HG02970 (cell line): ENCODE measurements around the gene AGFG1.

ENCODE experiments used
- ATAC-seq: cut with Tn5 transposase; IDR thresholded peaks from one replicate; pipeline ENCODE4 v1.9.1; 2021; ENCODE audit warnings: mild to moderate bottlenecking, moderate library complexity, moderate number of reproducible peaks; ENCODE audit not compliant: unreplicated experiment, low FRiP score

Gene AGFG1, protein sequence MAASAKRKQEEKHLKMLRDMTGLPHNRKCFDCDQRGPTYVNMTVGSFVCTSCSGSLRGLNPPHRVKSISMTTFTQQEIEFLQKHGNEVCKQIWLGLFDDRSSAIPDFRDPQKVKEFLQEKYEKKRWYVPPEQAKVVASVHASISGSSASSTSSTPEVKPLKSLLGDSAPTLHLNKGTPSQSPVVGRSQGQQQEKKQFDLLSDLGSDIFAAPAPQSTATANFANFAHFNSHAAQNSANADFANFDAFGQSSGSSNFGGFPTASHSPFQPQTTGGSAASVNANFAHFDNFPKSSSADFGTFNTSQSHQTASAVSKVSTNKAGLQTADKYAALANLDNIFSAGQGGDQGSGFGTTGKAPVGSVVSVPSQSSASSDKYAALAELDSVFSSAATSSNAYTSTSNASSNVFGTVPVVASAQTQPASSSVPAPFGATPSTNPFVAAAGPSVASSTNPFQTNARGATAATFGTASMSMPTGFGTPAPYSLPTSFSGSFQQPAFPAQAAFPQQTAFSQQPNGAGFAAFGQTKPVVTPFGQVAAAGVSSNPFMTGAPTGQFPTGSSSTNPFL

DNA sequence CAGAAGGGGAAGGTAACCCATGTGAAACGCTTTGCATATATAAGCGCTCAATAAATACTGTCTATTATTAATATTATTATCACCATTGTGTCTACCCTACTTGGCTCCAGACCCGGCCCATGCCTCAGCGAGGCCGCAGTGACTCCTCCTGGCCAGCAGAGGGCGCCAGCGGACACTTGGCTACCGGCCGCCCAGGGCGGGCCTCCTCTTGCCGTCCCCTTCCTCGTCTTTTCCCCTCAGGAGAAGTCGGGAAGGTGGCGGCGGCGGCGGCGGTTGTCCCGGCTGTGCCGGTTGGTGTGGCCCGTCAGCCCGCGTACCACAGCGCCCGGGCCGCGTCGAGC lies at the start of gene AGFG1:
TSS of gene AGFG1 (plus strand) at position 233 of the 341 bp plus-strand sequence. CDS start 266 bp downstream, outside the sequence.
- ATAC-seq = peak; percentile 85

DNA sequence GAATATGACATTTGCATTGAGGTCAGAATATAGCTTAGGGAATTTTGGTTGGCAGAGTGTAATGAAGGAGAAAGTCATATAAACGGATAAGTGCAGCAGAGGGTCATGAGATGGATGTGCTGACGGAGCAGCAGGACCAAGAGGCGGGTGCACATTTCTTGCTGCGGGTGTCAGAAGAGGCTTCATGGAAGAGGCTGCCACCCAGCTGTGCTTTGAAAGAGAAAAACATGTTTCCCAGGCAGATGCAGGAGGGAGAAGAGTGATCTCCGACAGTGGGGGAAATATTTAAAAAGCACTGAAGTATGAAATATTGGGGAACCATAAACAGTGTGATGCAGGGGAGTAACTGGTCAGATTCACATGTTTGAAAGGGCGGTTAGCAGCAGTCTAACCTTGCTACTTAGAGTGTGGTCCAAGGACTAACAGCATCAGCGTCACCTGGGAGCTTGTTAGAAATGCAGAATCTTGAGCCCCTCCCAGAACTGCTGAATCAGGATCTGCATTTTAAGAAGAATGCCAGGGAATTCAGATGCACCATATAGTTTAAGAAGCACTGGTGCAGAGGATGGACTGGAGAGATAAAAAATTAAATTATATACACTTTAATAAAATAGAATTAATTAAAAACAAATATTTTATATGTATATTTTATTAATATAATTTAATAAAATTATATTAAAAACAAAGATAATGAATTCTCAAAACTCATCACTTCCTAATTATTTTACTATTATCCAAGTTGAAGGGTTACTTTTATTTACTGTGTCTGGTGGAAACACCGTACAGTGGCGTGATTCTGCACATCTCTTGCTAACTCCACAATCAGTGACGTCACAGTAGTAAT lies 48.1 kb upstream of the AGFG1 start:
- ATAC-seq = no peak

DNA sequence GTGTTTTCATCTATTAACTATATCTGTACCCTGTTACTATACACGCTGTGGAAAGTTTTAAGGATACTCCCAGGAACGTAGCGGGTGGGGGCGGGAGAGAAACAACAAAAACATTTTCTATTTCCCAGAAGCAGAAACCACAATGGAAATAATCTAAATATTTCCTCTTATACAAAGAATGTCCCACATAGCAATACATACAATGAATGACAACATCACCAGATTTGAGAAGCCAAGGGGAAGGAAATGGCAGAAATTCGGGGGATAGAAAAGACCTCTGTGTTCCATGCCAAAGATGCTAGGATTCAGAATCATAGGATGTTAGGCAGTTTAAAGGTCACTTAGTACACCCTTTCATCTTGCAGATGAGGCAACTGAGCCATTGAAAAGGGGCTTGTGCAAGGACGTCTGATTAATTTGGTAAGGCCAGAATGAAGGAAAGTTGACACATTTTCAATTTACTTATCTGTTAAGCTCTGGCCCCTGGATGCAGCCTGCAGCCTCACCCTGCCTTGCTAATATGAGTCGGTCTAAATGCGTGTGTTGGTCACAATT lies 43.1 kb upstream of the AGFG1 start:
- ATAC-seq = no peak

DNA sequence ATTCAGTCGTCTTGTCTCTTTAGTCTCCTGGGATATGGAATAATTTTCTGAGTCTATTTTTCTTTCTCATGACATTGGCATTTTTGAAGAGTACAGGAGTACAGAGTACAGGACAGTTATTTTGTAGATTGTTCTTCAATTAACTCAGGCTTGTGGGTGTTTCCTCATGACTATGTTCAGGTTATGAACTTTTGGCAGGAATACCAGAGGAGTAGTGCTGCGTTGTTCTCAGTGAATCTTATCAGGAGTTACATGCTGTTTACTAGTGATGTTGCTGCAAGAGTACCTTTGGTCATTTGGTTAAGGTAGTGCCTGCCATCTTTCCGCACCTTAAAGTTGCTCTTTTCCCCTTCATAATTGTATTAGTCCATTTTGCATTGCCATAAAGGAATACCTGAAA lies 41.3 kb upstream of the AGFG1 start:
- no peak for ATAC-seq

DNA sequence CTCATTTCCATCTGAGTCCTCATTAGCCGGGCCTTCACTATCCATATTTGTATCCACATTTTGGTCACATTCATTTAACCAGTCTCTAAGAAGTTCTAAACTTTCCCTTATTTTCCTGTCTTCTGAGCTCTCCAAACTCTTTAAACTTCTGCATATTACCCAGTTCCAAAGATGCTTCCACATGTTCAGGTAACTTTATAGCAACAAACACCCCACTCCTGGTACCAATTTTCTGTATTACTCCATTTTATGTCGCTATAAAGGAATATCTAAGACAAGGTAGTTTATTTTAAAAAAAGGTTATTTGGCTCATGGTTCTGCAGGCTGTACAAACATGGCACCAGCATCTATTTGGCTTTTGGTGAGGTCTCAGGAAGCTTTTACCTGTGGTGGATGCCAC lies 38.8 kb upstream of the AGFG1 start:
- ATAC-seq = no peak

DNA sequence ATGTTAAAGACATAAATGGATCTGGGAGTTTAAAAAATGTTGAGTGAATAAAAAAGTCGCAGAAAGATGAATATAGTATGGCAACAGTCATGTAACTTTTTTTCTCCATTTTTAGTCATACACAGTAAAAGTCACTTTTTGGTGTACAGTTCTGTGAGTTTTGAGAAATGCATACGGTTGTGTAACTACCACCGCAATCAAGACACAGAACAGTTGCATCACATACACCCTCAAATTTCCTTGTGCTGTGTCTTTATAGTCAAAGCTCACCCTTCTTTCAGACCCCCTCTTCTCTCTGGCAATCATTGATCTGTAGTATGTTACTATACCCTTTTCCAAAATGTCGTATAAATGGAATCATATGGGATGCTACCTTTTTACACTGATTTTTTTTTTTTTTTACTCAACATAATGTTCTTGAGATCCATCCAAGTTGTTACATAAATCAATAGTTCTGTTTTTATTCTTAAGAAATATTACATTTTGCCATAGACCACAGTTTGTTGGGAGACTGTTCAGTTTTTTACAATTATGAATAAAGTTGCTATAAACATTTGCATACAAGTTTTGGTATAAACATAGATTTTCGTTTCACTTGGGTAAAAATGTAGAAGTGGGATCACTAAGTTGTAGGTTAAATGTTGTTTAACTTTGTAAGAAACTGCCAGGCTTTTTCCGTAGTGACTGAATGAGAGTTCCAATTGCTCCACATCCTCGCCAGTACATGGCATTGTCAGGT lies 35.4 kb upstream of the AGFG1 start:
- ATAC-seq = no peak

DNA sequence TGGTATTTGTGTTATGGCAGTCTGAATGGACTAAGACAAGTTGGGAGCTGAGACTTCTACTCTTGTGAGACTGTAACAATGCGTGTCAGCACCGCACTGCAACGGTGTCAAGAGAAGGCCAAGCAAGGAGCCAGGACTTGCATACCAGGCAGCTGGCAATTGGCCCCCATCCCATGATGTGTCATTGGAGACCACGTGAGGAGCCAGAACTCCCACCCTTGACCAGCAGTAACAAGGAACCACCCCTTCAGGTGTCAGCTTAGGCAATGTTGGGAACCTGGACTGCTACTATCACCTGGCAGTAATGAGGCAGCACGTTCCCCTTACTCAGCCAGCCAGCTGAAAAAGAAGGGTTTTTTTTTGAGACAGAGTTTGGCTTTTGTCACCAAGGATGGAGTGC lies 32.7 kb upstream of the AGFG1 start:
- ATAC-seq = no peak

DNA sequence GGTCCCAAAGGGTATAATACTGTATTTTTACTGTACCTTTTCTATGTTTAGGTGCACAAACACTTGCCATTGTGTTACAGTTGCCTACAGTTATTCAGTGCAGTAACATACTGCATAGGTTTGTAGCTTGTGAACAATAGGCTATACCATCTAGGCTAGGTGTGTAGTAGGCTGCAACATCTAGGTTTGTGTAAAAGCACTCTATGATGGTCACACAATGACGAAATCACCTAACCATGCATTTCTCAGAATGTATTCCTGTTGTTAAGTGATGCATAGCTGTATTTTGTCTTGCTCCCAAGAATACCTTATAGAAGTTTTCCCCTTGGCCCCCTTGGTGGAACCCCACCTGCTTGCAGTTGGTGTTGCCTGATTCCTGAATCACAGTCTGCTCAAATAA lies 29.3 kb upstream of the AGFG1 start:
- no peak for ATAC-seq

DNA sequence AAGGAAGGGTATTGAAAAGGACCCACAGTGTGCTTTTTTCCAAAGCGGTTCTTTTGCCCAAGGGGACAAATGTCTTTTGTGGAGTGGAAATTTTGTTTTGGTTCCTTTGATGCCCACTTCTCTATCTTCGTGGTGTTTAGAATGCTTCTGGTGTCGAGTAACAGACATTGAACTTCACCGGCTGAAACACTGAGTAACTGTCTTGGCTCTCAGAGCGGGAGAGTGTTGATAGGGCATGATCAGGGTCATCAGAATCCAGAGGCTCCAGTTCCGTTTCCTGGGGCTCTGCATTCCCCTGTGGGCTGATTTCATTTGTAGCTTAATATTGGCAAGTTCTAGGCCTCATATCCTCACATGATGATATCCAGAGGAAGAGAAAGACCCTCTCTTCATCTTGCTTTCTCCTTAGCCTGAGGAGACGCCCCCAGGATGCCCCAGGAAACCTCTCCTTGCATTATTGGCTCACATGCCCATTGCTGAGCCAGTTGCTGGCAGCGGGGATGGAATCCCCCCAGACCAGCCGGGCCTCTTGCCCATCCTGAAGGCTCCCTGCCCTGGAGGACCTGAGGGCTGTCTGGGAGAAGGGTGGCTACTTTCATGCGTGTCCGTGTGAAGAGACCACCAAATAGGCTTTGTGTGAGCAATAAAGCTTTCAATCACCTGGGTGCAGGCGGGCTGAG lies 27.9 kb upstream of the AGFG1 start:
- ATAC-seq = no peak

DNA sequence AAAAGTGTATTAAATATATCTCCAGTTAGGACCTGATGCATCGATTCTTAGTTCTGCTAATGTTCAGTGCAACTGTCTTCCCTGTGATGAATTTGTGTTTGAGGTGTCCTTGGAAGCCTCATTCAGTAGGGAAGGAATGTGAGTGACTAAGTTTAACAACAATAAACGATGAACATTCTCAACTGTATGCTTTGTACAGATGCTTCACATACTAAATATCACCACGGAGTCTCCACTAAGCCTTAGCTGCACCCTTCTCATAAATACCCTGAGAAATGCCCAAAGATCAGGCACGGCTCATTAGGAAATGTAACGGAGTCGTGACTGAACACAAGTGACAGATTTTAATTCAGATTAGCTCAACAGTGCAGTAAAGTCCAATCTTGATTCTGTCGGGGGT lies 24.4 kb upstream of the AGFG1 start:
- no peak for ATAC-seq

DNA sequence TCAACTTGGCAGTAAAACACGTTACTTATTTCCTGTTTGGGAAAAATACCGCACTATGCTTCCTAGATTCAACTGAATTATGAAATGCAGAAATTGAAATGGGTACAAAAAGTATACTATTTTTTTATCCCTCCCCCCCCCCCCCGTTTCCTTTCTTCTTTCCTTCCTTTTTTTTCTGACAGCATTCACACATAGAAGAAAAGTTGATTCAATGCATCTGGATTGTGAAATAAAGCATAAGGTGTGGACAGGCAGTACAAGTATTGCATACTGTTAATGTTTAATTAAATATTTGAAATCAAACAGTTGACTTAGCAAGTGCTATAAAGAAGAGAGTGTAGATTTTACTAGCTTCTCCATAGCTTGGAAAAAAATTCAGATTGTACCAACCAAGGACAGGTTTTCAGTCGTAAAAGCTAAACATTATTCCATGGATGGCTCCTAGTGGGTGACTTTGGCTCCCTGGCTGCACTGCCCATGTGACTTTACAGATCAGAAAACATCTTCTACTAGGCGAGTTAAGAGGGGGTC lies 21.6 kb upstream of the AGFG1 start:
- ATAC-seq = no peak

DNA sequence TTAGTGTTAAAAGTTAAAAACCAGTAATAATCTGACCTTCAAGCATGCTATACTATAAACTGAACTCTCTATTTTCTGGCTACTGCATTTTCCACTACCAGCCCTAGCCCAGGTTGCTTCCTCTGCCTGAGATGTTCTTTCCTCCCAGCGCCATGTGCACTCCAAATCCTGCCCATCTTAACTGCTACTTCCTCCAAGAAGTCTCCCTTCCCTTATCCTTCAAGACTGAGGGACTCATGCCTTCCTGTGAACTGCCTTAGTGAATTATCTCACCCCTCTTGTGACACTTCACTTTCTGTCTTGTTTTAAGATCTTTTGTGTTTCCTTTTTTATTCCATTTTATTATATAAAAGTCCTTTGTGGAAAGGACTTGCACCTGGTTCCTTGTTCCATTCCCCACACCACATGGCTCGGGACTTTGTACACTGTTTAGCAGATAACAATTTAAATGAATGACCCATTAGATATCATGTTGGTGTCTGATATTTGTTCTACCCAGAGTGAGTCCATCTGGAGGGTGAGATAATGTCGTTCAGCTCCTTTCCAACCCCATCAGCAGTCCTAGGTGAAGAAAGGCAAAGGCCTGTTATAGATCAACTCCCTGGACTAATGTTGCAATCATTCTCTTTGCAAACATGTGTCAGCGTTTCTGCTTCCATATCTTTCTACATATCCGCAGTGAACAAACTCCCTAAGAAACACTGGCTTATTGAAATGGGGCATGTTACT lies 20.9 kb upstream of the AGFG1 start:
- no peak for ATAC-seq

DNA sequence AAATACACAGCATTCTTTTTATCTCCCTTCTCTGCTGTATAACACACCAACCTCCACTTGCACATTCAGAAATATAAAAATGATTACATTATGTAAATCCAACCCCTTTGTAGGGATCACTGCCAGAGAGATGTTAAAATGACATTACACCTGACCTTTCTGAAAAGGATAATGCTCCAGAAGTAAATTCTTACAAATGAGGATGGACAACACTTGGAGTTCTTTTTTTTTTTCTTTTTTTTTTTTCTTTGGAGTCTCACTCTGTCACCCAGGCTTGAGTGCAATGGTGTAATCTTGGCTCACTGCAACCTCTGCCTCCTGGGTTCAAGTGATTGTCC lies 20.3 kb upstream of the AGFG1 start:
- ATAC-seq = no peak

DNA sequence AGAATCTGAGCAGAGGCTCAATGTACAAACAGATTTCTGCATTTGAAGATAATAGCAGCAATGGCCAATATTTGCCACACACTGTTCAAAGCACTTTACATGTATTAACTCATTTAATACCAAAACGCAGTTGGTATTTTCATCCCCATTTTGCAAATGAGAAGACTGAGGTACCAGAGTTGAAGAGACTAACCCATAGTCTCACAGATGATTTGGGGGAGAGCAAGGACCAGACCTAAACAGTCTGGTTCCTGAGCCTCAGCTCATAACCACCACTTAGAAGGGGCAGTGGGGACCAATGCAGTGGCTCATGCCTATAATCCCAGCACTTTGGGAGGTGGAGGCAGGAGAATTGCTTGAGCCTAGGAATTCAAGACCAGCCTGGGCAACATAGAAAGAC lies 18.1 kb upstream of the AGFG1 start:
- ATAC-seq = no peak

DNA sequence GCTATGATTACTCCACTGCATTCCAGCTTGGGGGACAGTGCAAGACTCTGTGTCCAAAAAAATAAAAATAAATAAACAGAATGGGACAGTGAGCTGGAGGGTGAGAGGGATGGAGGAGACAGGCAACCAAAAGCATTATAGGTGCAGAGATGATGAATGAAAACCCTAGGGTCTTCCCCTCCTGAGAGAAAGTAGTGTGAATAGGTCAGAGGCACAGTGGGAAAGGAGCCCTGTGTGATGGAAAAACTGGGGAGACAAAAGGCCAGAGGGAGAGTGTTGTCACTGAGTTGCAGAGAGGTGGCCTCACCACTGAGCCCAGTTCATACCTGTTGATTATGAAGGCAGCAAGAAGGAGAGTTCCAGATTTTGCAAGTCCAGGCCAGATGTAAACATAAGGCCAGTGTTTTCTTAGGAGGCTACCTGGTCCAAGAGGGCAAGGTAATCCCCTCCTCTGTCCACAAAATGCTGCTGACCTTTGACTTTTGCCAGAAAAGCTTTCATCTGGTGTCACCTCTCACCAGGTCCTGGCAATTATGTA lies 17.6 kb upstream of the AGFG1 start:
- ATAC-seq = no peak

DNA sequence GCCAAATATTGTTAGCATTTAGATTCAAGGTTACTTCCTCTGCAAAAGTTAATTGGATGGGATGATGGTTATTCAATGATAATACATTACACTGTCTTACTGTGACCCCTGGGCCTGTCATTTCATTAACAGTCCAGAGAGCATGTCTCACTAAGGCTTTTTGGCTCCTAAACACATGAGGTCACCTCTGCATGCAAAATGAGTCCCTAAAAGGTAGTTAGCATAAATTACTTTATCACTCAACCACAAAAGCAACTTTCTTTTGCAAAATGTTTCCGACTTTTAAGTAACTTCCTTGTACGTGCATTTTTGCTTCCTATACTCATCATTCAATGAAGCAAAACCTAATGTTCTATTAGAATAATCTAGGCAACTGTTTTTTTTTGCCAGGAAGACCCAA lies 16.8 kb upstream of the AGFG1 start:
- ATAC-seq = no peak

DNA sequence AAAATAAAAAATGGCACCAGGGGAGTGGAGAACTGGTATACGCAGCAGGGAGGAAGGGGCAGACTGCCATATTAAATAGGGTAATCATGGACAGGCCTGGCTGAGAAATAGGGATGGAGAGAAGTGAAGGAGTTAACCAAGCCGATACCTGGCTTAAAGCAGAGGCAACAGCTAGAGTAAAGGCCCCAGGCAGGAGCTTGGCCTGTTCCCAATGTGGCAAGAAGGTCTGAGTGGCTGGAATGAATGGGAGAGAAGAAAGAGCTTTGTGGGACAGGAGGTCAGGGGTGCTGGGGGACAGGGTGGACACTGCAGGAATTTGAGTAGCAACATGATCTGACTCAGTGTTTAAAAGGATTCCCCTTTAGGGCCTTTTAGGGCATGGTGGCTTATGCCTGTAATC lies 15.9 kb upstream of the AGFG1 start:
- ATAC-seq = no peak

DNA sequence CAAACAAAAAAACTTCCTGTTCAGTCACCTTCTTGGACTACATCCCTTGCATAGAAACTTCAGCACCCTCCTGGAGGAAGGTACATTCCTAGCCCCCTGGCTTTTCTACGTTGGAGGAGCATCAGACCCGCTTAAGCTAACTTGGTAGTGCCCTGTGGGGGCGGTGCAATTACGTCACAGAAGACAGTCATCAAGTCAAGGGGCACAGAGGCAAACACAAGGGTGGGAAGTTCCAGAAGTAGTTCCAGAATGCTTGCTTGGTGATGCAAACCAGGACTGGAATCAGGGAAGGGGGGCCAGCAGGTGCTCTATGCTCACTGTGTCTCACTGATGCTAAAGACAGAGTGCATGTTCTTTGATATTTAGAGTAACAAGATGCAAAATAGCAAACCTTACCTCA lies 15.2 kb upstream of the AGFG1 start:
- no peak for ATAC-seq

DNA sequence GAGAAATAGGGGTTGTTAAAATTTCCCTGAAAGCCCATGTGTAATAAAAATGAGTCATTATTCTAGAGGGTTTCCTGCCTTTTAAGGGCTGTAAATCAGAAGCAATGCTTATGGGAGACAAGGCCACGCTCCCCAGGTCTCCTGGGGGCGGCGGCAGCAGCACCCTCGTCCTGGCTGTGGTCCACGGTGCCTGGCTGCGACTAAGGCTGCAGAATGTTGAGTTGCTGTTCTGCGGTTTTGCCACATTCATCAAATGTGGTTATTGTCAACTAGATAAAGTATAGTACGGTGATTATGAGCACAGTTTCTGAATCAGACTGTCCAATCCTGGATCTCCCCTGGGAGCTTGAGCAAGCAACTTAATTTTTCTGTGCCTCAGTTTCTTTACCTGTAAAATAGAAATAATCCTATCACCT lies 11.9 kb upstream of the AGFG1 start:
- ATAC-seq = no peak
